Measurements from ENCODE around the gene TRIM16. TPM values are rescaled to one million over a fixed set of nuclear protein-coding genes. Genes with fewer than 3 reads are reported as not detected.
"Not testable (repeated sequence)": the region's sequence is repeated elsewhere in the genome, so short reads cannot be mapped to it uniquely, and the experiment has no call there.

The TRIM16 gene
- total RNA-seq, 1 donor from 2014 or later = 34.8 TPM

GRCh38 chr17:15687494-15687893 is 3.4 kb upstream of the TRIM16 start:
- H3K27me3 Mint-ChIP-seq (ENCODE audit: low read depth); H3K9me3 Mint-ChIP-seq; H3K4me3 Mint-ChIP-seq; DNase-seq (ENCODE audit: low read depth, low spot score); H3K36me3 Mint-ChIP-seq (ENCODE audit: low read depth); H3K27ac Mint-ChIP-seq (ENCODE audit: unreplicated experiment): not testable (repeated sequence)
- peaks cover 19% of the 10 kb centered on the region for H3K4me1 Mint-ChIP-seq

- H3K36me3 Mint-ChIP-seq (ENCODE audit: low read depth); H3K27me3 Mint-ChIP-seq (ENCODE audit: low read depth); DNase-seq (ENCODE audit: low read depth, low spot score); H3K27ac Mint-ChIP-seq (ENCODE audit: unreplicated experiment); H3K9me3 Mint-ChIP-seq: not testable (repeated sequence)
- Mint-ChIP-seq H3K4me3 (peak overlapping the region; percentile 94), H3K4me1 (peaks cover 30% of the 10 kb centered on the region)
These were observed 976 bp downstream of the TRIM16 start for GRCh38 chr17:15683135-15683534.

- peaks cover 16% of the 10 kb centered on the region for H3K36me3 Mint-ChIP-seq (ENCODE audit: low read depth)
- not testable (repeated sequence) for H3K9me3 Mint-ChIP-seq; H3K27ac Mint-ChIP-seq (ENCODE audit: unreplicated experiment); H3K27me3 Mint-ChIP-seq (ENCODE audit: low read depth); H3K4me3 Mint-ChIP-seq; H3K4me1 Mint-ChIP-seq; DNase-seq (ENCODE audit: low read depth, low spot score)
These were observed 8.1 kb downstream of the TRIM16 start for GRCh38 chr17:15675991-15676390.

- H3K27ac Mint-ChIP-seq (ENCODE audit: unreplicated experiment); H3K9me3 Mint-ChIP-seq; H3K27me3 Mint-ChIP-seq (ENCODE audit: low read depth); H3K4me1 Mint-ChIP-seq; H3K4me3 Mint-ChIP-seq; DNase-seq (ENCODE audit: low read depth, low spot score): not testable (repeated sequence)
- peaks cover 19% of the 10 kb centered on the region for H3K36me3 Mint-ChIP-seq (ENCODE audit: low read depth)
These were observed 9.5 kb downstream of the TRIM16 start for GRCh38 chr17:15674640-15675039.

GRCh38 chr17:15669526-15669925 is 14.6 kb downstream of the TRIM16 start:
- peaks cover 23% of the 10 kb centered on the region for H3K36me3 Mint-ChIP-seq (ENCODE audit: low read depth)
- not testable (repeated sequence) for DNase-seq (ENCODE audit: low read depth, low spot score); H3K4me3 Mint-ChIP-seq; H3K27me3 Mint-ChIP-seq (ENCODE audit: low read depth); H3K4me1 Mint-ChIP-seq; H3K9me3 Mint-ChIP-seq; H3K27ac Mint-ChIP-seq (ENCODE audit: unreplicated experiment)

GRCh38 chr17:15663691-15664090 is 20.4 kb downstream of the TRIM16 start:
- Mint-ChIP-seq H3K27me3 (ENCODE audit: low read depth) (no peaks in the 10 kb centered on the region), H3K9me3 (no peaks in the 10 kb centered on the region), H3K27ac (ENCODE audit: unreplicated experiment) (peak overlapping the region; percentile 13), H3K36me3 (ENCODE audit: low read depth) (peaks cover 24% of the 10 kb centered on the region), H3K4me3 (no peak overlapping the region), H3K4me1 (no peaks in the 10 kb centered on the region)
- no peak for TF ChIP-seq CTCF (conservative IDR thresholded peaks at IDR 0.05)
- no peak for DNase-seq (ENCODE audit: low read depth, low spot score)

- Mint-ChIP-seq H3K27me3 (ENCODE audit: low read depth) (no peaks in the 10 kb centered on the region), H3K4me3 (no peak overlapping the region), H3K4me1 (no peaks in the 10 kb centered on the region), H3K9me3 (no peaks in the 10 kb centered on the region), H3K36me3 (ENCODE audit: low read depth) (peaks cover 21% of the 10 kb centered on the region), H3K27ac (ENCODE audit: unreplicated experiment) (no peak overlapping the region)
- no peak for DNase-seq (ENCODE audit: low read depth, low spot score)
- TF ChIP-seq CTCF (conservative IDR thresholded peaks at IDR 0.05) = no peak
These were observed 20.9 kb downstream of the TRIM16 start for GRCh38 chr17:15663176-15663575.

- H3K4me1 Mint-ChIP-seq = no peaks in the 10 kb centered on the region
- H3K27me3 Mint-ChIP-seq (ENCODE audit: low read depth) = no peaks in the 10 kb centered on the region
- no peak for TF ChIP-seq CTCF (conservative IDR thresholded peaks at IDR 0.05)
- DNase-seq (ENCODE audit: low read depth, low spot score) = no peak
- peaks cover 17% of the 10 kb centered on the region for H3K36me3 Mint-ChIP-seq (ENCODE audit: low read depth)
- no peak overlapping the region for H3K4me3 Mint-ChIP-seq
- no peak overlapping the region for H3K27ac Mint-ChIP-seq (ENCODE audit: unreplicated experiment)
- H3K9me3 Mint-ChIP-seq = no peaks in the 10 kb centered on the region
These were observed 21.4 kb downstream of the TRIM16 start for GRCh38 chr17:15662681-15663080.
